ENCODE data around the gene NPTX1. TPM values are rescaled to one million over a fixed set of nuclear protein-coding genes. Genes with fewer than 3 reads are reported as not detected.

Gene NPTX1
- total and polyA plus RNA-seq, 2 of the 13 experiments (the other 11 are each of a cell fraction or from before 2014, with no cell fraction given) = 0.01 TPM; not detected in 1

DNA sequence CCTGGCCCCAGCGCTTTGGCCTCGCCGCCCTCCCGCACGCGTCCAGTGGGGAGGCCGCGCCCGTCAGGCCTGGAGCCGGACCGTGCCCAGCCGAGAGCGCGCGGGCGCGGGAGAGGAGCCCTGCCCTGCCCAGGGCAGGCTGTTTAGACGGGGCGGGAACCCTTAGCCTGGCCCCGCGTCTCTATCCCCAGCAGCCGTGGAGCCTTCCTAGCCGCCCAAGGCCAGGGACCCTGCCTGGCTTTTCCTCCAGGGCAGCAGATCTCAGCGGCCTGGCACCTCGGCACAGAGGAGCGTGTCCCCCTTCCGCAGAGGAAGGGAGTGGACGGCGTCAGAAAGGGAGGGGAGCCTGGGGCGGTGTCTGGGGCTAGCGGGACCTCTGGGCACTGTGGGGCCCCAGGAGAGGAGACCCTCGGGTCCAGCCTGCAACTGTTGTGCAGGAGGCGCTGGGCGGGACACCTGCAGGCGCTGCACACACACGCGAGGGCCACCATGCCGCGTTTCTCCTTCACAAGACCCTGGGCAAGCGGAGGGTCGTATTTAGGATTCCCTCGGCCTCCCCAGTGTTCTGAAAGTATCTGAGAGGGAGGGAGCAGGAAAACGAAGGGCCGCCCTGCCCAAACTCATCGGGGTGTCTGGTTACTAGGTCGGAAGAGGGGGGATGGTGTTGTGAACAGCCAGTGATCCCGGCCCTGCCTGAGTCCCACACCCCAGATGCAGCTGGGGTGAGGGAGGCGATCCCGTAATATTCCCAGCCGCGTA lies 2.3 kb upstream of the NPTX1 start:
- ATAC-seq (peak; percentile 5; the same call in 2 of the 3 replicates), FAIRE-seq (no peak), DNase-seq (ENCODE audit: low spot score) (no peak)
- Histone ChIP-seq H3K4me3 (replicated peaks in 1 of 3; ENCODE audit: insufficient read depth in 1 of 3, low read depth in 2 of 3, low read length in 3 of 3) (peak overlapping the region in 1 of 3 experiments; percentile 52; a peak in 1 of 6 replicates), H3K79me2 (ENCODE audit: insufficient read depth, low read length) (no peaks in the 10 kb centered on the region), H3K4me1 (ENCODE audit: insufficient read depth, low read length) (peaks cover 33% of the 10 kb centered on the region), H2AFZ (ENCODE audit: low read length) (no peak overlapping the region), H4K20me1 (ENCODE audit: insufficient read depth, low read length) (peaks cover 17% of the 10 kb centered on the region; the same call in 1 of the 2 replicates), H3K9ac (ENCODE audit: insufficient read depth, low read depth, low read length) (no peak overlapping the region), H3K27me3 (ENCODE audit: control insufficient read depth in 1 of 2, insufficient read depth in 2 of 2, low read length in 2 of 2) (peaks cover 57 to 97% of the 10 kb centered on the region in 2 experiments), H3K9me3 (ENCODE audit: low read length) (no peaks in the 10 kb centered on the region), H3K27ac (ENCODE audit: extremely low read length, insufficient read depth, low read length) (no peak overlapping the region), H3K4me2 (ENCODE audit: low read depth, low read length) (peak overlapping the region; percentile 63), H3K36me3 (replicated peaks in 1 of 2; ENCODE audit: control insufficient read depth in 1 of 2, insufficient read depth in 2 of 2, low read length in 2 of 2) (no peaks in the 10 kb centered on the region)
- 50% methylated on average over 24 of the region's 51 CpGs for WGBS (ENCODE audit: low lambda C conversion rate)
- CTCF ChIA-PET (ENCODE audit: low intra/inter-chr PET ratio, low total read pairs) = interaction anchor here (3.5 kb wide), 1 partner anchor 97 kb away, joined by 25 read pairs; no protein-coding TSS in a partner anchor
- intact Hi-C loops (cut with micrococcal nuclease; ENCODE audit: unreplicated experiment) = loop anchor here (5.0 kb wide), 1 partner anchor 909 kb away; no protein-coding TSS in a partner anchor
- BruUV-seq (replicated peaks) = no TSS peak
- in situ Hi-C loops (cut with HindIII; ENCODE audit: extremely low pct_ligation_motif_present, low pct_unique_long_range_greater_than_20kb) = no loop called here
- POLR2A ChIA-PET = interaction anchor here (1.2 kb wide), 1 partner anchor 24 kb away, joined by 3 read pairs; no protein-coding TSS in a partner anchor
- TF ChIP-seq ZNF883 (CRISPR knock-in tag; IDR thresholded peaks at IDR 0.05; ENCODE audit: not compliant biosample characterization) = peak; percentile 5
- 0 out of 2 replicates have a peak, but pooled peaks have one; percentile 24 for TF ChIP-seq HOXA3 (CRISPR knock-in tag; IDR thresholded peaks at IDR 0.05)
- TF ChIP-seq MTA1 (CRISPR knock-in tag; IDR thresholded peaks at IDR 0.05; ENCODE audit: borderline replicate concordance) = peak; percentile 40; the same call in 1 of the 2 replicates
- 0 out of 2 replicates have a peak, but pooled peaks have one; percentile 25 for TF ChIP-seq ZNF687 (CRISPR knock-in tag; IDR thresholded peaks at IDR 0.05)
- TF ChIP-seq KDM2A (CRISPR knock-in tag; IDR thresholded peaks at IDR 0.05; ENCODE audit: borderline replicate concordance, low read depth) = peak; percentile 7; the same call in 1 of the 2 replicates
- no peak for TF ChIP-seq NR0B2 (CRISPR knock-in tag; IDR thresholded peaks at IDR 0.05)
- TF ChIP-seq, protein P1, sequence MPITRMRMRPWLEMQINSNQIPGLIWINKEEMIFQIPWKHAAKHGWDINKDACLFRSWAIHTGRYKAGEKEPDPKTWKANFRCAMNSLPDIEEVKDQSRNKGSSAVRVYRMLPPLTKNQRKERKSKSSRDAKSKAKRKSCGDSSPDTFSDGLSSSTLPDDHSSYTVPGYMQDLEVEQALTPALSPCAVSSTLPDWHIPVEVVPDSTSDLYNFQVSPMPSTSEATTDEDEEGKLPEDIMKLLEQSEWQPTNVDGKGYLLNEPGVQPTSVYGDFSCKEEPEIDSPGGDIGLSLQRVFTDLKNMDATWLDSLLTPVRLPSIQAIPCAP (CRISPR knock-in tag; IDR thresholded peaks at IDR 0.05; ENCODE audit: low read depth) = peak; percentile 22; the same call in 1 of the 2 replicates
- no peak for TF ChIP-seq MTF2 (CRISPR knock-in tag; IDR thresholded peaks at IDR 0.05; ENCODE audit: borderline replicate concordance)
- TF ChIP-seq, protein P2, sequence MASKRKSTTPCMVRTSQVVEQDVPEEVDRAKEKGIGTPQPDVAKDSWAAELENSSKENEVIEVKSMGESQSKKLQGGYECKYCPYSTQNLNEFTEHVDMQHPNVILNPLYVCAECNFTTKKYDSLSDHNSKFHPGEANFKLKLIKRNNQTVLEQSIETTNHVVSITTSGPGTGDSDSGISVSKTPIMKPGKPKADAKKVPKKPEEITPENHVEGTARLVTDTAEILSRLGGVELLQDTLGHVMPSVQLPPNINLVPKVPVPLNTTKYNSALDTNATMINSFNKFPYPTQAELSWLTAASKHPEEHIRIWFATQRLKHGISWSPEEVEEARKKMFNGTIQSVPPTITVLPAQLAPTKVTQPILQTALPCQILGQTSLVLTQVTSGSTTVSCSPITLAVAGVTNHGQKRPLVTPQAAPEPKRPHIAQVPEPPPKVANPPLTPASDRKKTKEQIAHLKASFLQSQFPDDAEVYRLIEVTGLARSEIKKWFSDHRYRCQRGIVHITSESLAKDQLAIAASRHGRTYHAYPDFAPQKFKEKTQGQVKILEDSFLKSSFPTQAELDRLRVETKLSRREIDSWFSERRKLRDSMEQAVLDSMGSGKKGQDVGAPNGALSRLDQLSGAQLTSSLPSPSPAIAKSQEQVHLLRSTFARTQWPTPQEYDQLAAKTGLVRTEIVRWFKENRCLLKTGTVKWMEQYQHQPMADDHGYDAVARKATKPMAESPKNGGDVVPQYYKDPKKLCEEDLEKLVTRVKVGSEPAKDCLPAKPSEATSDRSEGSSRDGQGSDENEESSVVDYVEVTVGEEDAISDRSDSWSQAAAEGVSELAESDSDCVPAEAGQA (IDR thresholded peaks at IDR 0.05; ENCODE audit: low read depth) = no peak
- TF ChIP-seq, protein P2 (CRISPR knock-in tag; IDR thresholded peaks at IDR 0.05; ENCODE audit: borderline replicate concordance) = no peak
